Measurements from ENCODE around the gene NBPF8. TPM values are rescaled to one million over a fixed set of nuclear protein-coding genes. Genes with fewer than 3 reads are reported as not detected.
"Not testable (repeated sequence)": the region's sequence is repeated elsewhere in the genome, so short reads cannot be mapped to it uniquely, and the experiment has no call there.

NBPF8 gene
- total and polyA plus RNA-seq, 2 donors (not counting 3 experiments of a cell fraction or from before 2014, with no cell fraction given) = 15.7 to 21.9 TPM

DNA sequence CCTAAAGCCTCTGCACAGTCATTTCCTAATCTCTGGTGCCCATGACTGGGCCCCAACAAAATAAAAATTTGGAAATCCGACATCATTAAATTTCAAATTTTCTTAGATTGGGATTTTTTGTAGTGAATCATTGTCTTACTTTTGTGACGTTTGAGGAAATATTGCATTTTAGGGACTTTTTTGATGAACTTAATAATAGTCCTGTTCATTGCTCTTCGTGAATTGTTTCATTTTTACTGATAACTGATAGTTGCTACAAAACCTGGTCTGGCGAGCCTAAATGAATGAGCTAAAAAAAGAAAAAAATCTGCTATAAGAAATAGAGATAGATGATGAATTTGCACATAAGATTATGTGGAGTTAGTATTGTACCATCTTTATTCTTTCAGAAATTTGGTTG, 23.5 kb upstream of the NBPF8 start:
- not testable (repeated sequence) for FAIRE-seq

DNA sequence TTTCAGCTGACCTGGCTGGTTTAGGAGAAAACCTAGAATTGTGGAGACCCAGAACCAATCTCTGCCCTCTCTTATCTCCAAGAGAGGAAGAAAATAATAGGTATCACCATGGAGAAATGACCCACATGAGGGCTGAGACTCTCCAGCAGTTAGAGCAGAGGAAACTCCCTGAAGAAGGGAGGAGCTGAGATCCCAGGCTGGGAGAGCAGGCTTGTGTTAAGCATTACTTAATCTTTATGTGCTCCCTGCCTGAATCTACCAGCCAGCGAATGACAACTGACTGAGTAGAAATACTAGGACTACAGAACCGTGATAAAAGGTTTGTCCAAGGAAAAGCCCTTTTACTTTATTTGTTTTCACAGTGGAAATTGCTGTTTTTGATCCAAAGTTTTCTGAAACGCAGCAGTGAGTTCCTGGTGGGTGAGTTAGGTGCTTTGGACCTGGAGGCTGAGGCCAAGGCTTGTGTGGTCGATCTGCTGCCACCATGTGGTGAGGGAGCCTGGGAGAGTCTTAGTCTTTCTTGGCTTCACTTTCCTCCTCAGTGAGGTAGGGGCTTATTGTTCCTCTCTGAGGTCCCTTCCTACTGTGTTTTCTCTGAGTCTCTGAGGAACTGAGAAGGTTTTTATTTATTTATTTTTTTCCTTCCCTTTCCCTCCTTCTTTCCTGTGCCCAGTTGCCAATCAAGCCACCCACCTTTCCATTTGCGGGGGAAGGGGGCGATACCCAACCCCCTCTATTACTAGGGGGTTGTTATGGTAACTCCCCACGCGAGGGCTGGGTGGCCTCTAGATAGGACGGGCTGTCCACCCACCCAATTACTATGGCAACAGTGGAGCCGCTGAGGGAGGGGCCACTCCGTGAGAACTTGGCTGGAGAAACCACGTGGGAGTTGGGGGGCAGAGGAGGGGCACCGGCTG, 21.3 kb upstream of the NBPF8 start:
- BruUV-seq (replicated peaks); H3K36me3 ChIP-seq (ENCODE audit: control insufficient read depth in 2 of 2, extremely low read depth in 1 of 2, insufficient read depth in 2 of 2, low read length in 2 of 2); FAIRE-seq; H3K27me3 ChIP-seq (ENCODE audit: control insufficient read depth in 2 of 2, insufficient read depth in 2 of 2, low read length in 2 of 2); dilution Hi-C loops (cut with MboI; ENCODE audit: extremely low pct_ligation_motif_present, low sequenced_read_pairs); H3K9ac ChIP-seq (replicated peaks; ENCODE audit: extremely low read depth, insufficient read depth, low read length); H3K9me3 ChIP-seq (replicated peaks; ENCODE audit: control insufficient read depth, insufficient read depth, low read length); H3K27ac ChIP-seq (ENCODE audit: insufficient read depth, low read depth, low read length); POLR2A ChIA-PET; H3K79me2 ChIP-seq (ENCODE audit: control insufficient read depth, insufficient read depth, low read length); DNase-seq (ENCODE audit: low read depth, low spot score); H4K20me1 ChIP-seq (replicated peaks; ENCODE audit: control insufficient read depth, extremely low read depth, insufficient read depth, low read length); H3K4me1 ChIP-seq (ENCODE audit: control insufficient read depth, extremely low read depth, insufficient read depth, low read length); CTCF ChIA-PET; H3K4me3 ChIP-seq (replicated peaks in 1 of 3; ENCODE audit: insufficient read depth in 1 of 3, low read depth in 1 of 3, low read length in 3 of 3); intact Hi-C loops (cut with micrococcal nuclease); H3K4me2 ChIP-seq (ENCODE audit: insufficient read depth, low read length); H3K9me1 ChIP-seq (replicated peaks; ENCODE audit: control insufficient read depth, extremely low read depth, insufficient read depth, low read length); H2AFZ ChIP-seq (ENCODE audit: low read depth, low read length): not testable (repeated sequence)

More for the DNA sequence above, 23.5 kb upstream of the NBPF8 start:
- DNase-seq (ENCODE audit: low read depth, low spot score); H2AFZ ChIP-seq (ENCODE audit: low read depth, low read length); H3K79me2 ChIP-seq (ENCODE audit: control insufficient read depth, insufficient read depth, low read length); H3K9me1 ChIP-seq (replicated peaks; ENCODE audit: control insufficient read depth, extremely low read depth, insufficient read depth, low read length); H3K9me3 ChIP-seq (replicated peaks; ENCODE audit: control insufficient read depth, insufficient read depth, low read length); POLR2A ChIA-PET; H3K27ac ChIP-seq (ENCODE audit: insufficient read depth, low read depth, low read length); H3K4me2 ChIP-seq (ENCODE audit: insufficient read depth, low read length); H3K36me3 ChIP-seq (ENCODE audit: control insufficient read depth in 2 of 2, extremely low read depth in 1 of 2, insufficient read depth in 2 of 2, low read length in 2 of 2); H3K4me3 ChIP-seq (replicated peaks in 1 of 3; ENCODE audit: insufficient read depth in 1 of 3, low read depth in 1 of 3, low read length in 3 of 3); intact Hi-C loops (cut with micrococcal nuclease); H3K9ac ChIP-seq (replicated peaks; ENCODE audit: extremely low read depth, insufficient read depth, low read length); H3K27me3 ChIP-seq (ENCODE audit: control insufficient read depth in 2 of 2, insufficient read depth in 2 of 2, low read length in 2 of 2); BruUV-seq (replicated peaks); H4K20me1 ChIP-seq (replicated peaks; ENCODE audit: control insufficient read depth, extremely low read depth, insufficient read depth, low read length); dilution Hi-C loops (cut with MboI; ENCODE audit: extremely low pct_ligation_motif_present, low sequenced_read_pairs); H3K4me1 ChIP-seq (ENCODE audit: control insufficient read depth, extremely low read depth, insufficient read depth, low read length); CTCF ChIA-PET: not testable (repeated sequence)

DNA sequence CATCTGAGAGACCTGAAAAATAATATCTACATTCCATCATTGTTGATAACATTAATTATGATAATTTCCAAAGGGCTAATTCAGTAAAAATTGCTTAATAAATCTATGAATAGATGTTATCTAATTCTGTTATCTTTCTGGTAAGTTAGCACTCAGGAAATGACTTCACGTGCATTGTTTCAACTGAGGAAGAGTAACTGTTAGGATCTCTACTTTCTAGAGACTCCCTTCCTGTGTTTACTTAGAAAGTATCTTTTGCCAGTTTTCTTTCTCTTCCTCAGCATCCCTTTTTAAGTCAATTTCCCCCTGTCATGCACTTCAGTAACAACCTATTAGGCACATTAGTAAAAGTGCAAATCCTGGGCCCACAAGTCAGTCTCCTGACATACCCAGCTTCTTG, 9.5 kb upstream of the NBPF8 start:
- H3K9me1 ChIP-seq (replicated peaks; ENCODE audit: control insufficient read depth, extremely low read depth, insufficient read depth, low read length); dilution Hi-C loops (cut with MboI; ENCODE audit: extremely low pct_ligation_motif_present, low sequenced_read_pairs); H3K4me2 ChIP-seq (ENCODE audit: insufficient read depth, low read length); H2AFZ ChIP-seq (ENCODE audit: low read depth, low read length); FAIRE-seq; H3K36me3 ChIP-seq (ENCODE audit: control insufficient read depth in 2 of 2, extremely low read depth in 1 of 2, insufficient read depth in 2 of 2, low read length in 2 of 2); DNase-seq (ENCODE audit: low read depth, low spot score); intact Hi-C loops (cut with micrococcal nuclease); H3K4me3 ChIP-seq (replicated peaks in 1 of 3; ENCODE audit: insufficient read depth in 1 of 3, low read depth in 1 of 3, low read length in 3 of 3); H4K20me1 ChIP-seq (replicated peaks; ENCODE audit: control insufficient read depth, extremely low read depth, insufficient read depth, low read length); POLR2A ChIA-PET; H3K27ac ChIP-seq (ENCODE audit: insufficient read depth, low read depth, low read length); H3K9me3 ChIP-seq (replicated peaks; ENCODE audit: control insufficient read depth, insufficient read depth, low read length); H3K27me3 ChIP-seq (ENCODE audit: control insufficient read depth in 2 of 2, insufficient read depth in 2 of 2, low read length in 2 of 2); H3K79me2 ChIP-seq (ENCODE audit: control insufficient read depth, insufficient read depth, low read length); CTCF ChIA-PET; H3K9ac ChIP-seq (replicated peaks; ENCODE audit: extremely low read depth, insufficient read depth, low read length); BruUV-seq (replicated peaks); H3K4me1 ChIP-seq (ENCODE audit: control insufficient read depth, extremely low read depth, insufficient read depth, low read length): not testable (repeated sequence)

DNA sequence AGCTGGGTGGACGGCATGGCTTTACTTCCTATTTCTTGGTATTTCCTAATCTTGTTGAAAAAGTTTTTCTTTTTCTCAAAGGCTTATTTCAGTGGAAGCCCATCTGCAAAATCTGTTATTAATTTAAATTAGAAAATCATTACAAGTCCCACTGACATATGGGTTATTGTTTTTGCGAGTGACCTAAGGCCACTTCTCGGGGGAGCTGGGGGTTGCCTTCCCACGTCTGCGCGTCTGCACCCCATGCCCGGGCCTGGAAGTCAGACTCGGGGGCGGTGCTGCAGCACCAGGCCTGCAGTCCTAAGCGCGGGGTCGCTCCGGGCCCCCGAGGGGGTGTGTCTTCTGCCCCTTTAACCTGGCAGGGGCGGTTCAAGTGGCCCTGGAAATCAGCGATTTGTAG, 384 bp upstream of the NBPF8 start:
- CTCF ChIA-PET; H3K4me2 ChIP-seq (ENCODE audit: insufficient read depth, low read length); H3K9ac ChIP-seq (replicated peaks; ENCODE audit: extremely low read depth, insufficient read depth, low read length); DNase-seq (ENCODE audit: low read depth, low spot score); H3K9me1 ChIP-seq (replicated peaks; ENCODE audit: control insufficient read depth, extremely low read depth, insufficient read depth, low read length); POLR2A ChIA-PET; H3K27ac ChIP-seq (ENCODE audit: insufficient read depth, low read depth, low read length); dilution Hi-C loops (cut with MboI; ENCODE audit: extremely low pct_ligation_motif_present, low sequenced_read_pairs); H3K4me1 ChIP-seq (ENCODE audit: control insufficient read depth, extremely low read depth, insufficient read depth, low read length); H4K20me1 ChIP-seq (replicated peaks; ENCODE audit: control insufficient read depth, extremely low read depth, insufficient read depth, low read length); H3K27me3 ChIP-seq (ENCODE audit: control insufficient read depth in 2 of 2, insufficient read depth in 2 of 2, low read length in 2 of 2); H2AFZ ChIP-seq (ENCODE audit: low read depth, low read length); H3K36me3 ChIP-seq (ENCODE audit: control insufficient read depth in 2 of 2, extremely low read depth in 1 of 2, insufficient read depth in 2 of 2, low read length in 2 of 2); H3K9me3 ChIP-seq (replicated peaks; ENCODE audit: control insufficient read depth, insufficient read depth, low read length); FAIRE-seq; H3K79me2 ChIP-seq (ENCODE audit: control insufficient read depth, insufficient read depth, low read length); intact Hi-C loops (cut with micrococcal nuclease); BruUV-seq (replicated peaks): not testable (repeated sequence)
- H3K4me3 ChIP-seq (replicated peaks in 1 of 3; ENCODE audit: insufficient read depth in 1 of 3, low read depth in 1 of 3, low read length in 3 of 3) = peak overlapping the region in 1 of 3 experiments; percentile 33
